ENCODE data around the gene METTL9. TPM values are rescaled to one million over a fixed set of nuclear protein-coding genes. Genes with fewer than 3 reads are reported as not detected.
"Not testable (repeated sequence)": the region's sequence is repeated elsewhere in the genome, so short reads cannot be mapped to it uniquely, and the experiment has no call there.

Gene METTL9
- total and polyA plus RNA-seq, 2 of the 4 experiments (the other 2 are of a cell fraction) = 54.8 to 95.5 TPM

DNA sequence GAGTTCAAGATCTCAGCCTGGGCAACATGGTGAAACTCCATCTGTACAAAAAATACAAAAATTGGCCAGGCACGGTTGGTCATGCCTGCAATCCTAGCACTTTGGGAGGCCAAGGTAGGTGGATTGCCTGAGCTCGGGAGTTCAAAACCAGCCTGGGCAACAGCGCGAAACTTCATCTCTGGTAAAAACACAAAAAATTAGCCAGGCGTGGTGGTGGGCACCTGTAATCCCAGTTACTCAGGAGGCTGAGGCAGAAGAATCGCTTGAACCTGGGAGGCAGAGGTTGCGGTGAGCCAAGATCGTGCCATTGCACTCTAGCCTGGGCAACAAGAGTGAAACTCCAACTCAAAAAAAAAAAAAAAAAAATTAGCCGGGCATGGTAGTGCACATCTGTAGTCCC is 25.9 kb upstream of the METTL9 start:
- H3K4me2 ChIP-seq (ENCODE audit: low read depth, low read length); BruUV-seq (replicated peaks); H4K20me1 ChIP-seq (ENCODE audit: insufficient read depth, low read length); H2BK5ac ChIP-seq (ENCODE audit: low read depth, low read length, poor library complexity, severe bottlenecking); H4K8ac ChIP-seq (ENCODE audit: low read depth in 2 of 2, low read length in 2 of 2); ATAC-seq (ENCODE audit: low read depth); H3K36me3 ChIP-seq (ENCODE audit: control insufficient read depth, insufficient read depth, low read length); H4K5ac ChIP-seq (ENCODE audit: low read depth, low read length); H3K56ac ChIP-seq (ENCODE audit: extremely low read depth, insufficient read depth, low read length); intact Hi-C loops (cut with micrococcal nuclease); H3K9ac ChIP-seq (ENCODE audit: low read depth, low read length); H2BK120ac ChIP-seq (ENCODE audit: low read depth, low read length); H2BK20ac ChIP-seq (ENCODE audit: low read depth, low read length); H3K79me1 ChIP-seq (ENCODE audit: low read depth in 1 of 2, low read length in 2 of 2); H2AK9ac ChIP-seq (replicated peaks; ENCODE audit: low read depth, low read length, poor library complexity); dilution Hi-C loops (cut with HindIII; ENCODE audit: low sequenced_read_pairs, unreplicated experiment); H3K9me1 ChIP-seq (ENCODE audit: insufficient read depth, low read length); H3K14ac ChIP-seq (replicated peaks; ENCODE audit: low read depth, low read length); H2BK15ac ChIP-seq (ENCODE audit: low read depth, low read length); H3K18ac ChIP-seq (ENCODE audit: low read depth, low read length); DNase-seq; H3K23ac ChIP-seq (ENCODE audit: low read depth, low read length); H3K4ac ChIP-seq (ENCODE audit: low read depth, low read length); H2AFZ ChIP-seq (replicated peaks; ENCODE audit: low read length, poor library complexity); H3K4me1 ChIP-seq (ENCODE audit: control insufficient read depth, insufficient read depth, low read length); H3K27ac ChIP-seq (ENCODE audit: insufficient read depth, low read length); in situ Hi-C loops (cut with MboI; ENCODE audit: low sequenced_read_pairs); CTCF ChIA-PET; H3K27me3 ChIP-seq (ENCODE audit: control insufficient read depth, insufficient read depth, low read length); H3K9me3 ChIP-seq (ENCODE audit: control insufficient read depth, insufficient read depth, low read length); H3K4me3 ChIP-seq (ENCODE audit: insufficient read depth, low read depth, low read length); H4K91ac ChIP-seq (ENCODE audit: insufficient read depth, low read depth, low read length); H2AK5ac ChIP-seq (ENCODE audit: low read depth, low read length): not testable (repeated sequence)
- POLR2A ChIA-PET (ENCODE audit: unreplicated experiment) = interaction anchor here (0.6 kb wide), 1 partner anchor 67 kb away, joined by 13 read pairs; no protein-coding TSS in a partner anchor
- WGBS, 2 experiments (ENCODE audit: extremely low coverage in 2 of 2, insufficient read length in 1 of 2) = 87% methylated on average over 5 of the region's 9 CpGs; no CpG with 5 or more reads in 1 of the 2 experiments
